ENCODE data around the gene ESF1.

The ESF1 gene, protein sequence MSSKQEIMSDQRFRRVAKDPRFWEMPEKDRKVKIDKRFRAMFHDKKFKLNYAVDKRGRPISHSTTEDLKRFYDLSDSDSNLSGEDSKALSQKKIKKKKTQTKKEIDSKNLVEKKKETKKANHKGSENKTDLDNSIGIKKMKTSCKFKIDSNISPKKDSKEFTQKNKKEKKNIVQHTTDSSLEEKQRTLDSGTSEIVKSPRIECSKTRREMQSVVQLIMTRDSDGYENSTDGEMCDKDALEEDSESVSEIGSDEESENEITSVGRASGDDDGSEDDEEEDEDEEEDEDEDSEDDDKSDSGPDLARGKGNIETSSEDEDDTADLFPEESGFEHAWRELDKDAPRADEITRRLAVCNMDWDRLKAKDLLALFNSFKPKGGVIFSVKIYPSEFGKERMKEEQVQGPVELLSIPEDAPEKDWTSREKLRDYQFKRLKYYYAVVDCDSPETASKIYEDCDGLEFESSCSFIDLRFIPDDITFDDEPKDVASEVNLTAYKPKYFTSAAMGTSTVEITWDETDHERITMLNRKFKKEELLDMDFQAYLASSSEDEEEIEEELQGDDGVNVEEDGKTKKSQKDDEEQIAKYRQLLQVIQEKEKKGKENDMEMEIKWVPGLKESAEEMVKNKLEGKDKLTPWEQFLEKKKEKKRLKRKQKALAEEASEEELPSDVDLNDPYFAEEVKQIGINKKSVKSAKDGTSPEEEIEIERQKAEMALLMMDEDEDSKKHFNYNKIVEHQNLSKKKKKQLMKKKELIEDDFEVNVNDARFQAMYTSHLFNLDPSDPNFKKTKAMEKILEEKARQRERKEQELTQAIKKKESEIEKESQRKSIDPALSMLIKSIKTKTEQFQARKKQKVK

DNA sequence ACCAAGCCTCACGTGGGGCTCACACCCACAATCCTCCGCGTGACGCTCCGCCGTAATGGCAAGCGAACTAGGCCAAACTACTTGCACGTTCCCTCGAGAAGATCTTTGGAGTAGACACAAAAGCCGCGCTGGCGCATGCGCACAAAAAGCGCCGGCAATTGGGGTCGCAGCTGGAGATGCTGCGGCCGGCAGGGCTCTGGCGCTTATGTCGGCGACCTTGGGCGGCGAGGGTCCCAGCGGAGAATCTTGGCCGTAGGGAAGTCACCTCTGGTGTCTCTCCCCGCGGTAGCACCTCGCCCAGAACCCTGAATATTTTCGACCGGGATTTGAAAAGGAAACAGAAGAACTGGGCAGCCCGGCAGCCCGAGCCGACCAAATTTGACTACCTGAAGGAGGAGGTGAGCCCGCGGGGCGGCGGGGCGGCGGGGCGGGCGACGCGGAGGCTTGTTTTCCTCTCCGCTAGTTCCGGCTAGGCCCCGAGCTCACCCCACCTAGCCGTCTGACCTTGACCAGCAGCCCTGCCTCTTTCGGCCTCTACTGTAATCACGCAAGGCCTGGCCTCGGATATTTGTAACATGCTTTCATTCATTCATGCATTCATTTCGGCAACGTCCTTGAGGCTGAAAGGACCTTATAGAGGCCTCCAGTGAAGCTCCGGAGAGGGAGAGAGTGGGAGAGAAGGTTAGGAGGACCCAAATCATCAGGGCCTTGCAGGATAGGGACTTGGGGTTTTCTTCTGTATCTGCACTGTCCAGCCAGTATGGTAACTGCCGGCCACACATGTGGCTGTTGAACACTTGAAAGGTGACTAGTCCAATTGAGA lies at the start of gene ESF1, which contains the start of gene NDUFAF5:
Gene ESF1, minus strand, starts transcription at position 27 of the 823 bp plus-strand sequence. CDS start 1,779 bp downstream, outside the sequence.
Gene NDUFAF5, plus strand, starts transcription at position 136 of the 823 bp plus-strand sequence. Its CDS starts 41 bp downstream, at position 177.
- DNase-seq (ENCODE audit: low spot score), result peak; percentile 95

DNA sequence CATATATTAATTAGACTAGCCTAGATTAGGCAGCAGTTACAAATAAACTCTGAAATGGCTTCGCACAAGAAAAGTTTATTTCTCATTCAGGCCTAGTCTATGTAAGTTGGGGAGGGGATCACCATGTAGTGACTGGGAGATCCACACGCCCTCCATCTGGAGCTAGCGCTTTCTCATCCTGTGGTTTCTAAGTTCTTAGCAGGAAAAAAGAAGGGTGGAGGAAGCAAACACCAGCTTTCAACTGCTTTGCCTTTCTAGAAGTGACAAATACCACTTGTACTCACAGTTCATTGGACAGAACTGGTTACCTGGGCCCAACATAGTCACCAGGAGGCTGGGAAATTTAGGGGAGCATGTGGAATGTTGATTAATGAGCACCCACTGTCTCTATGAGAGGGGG lies 46.8 kb upstream of the ESF1 start:
- no peak for DNase-seq (ENCODE audit: low spot score)

DNA sequence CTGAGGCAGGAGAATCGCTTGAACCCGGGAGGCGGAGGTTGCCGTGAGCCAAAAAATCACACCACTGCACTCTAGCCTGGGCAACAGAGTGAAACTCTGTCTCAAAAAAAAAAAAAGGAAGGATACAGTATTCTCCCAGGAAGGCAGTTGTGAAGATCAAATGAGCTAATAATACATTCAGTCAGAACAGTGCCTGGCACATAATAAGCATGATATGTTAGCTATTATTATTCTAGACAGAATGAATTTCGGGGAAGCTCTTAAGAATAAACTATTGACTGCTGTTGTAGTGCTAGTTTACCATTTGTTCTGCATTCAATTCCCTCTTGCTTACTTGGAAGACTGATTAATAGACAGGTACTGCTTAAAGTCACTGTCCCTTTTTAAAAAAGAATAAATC lies 40.7 kb upstream of the ESF1 start:
- DNase-seq (ENCODE audit: low spot score), result no peak

DNA sequence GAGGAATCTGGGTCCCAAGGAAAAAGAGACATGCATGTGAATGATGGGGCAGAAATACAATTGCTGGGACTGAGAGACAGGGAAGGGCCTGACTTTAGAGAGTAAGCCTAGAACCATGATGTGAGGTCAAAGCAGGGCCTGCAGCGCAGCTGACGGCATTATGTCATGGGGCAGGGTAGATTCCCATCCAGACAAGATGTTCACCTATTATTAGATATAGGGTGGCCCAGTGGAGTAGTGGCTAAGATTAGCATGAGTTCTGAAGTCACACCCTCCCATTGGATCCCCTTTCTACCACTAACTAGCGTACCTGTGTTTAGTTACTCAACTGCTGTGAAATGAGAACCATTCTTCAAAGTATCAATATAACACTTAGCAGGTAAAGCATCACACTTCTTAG lies 39.7 kb upstream of the ESF1 start:
- DNase-seq (ENCODE audit: low spot score), result no peak

DNA sequence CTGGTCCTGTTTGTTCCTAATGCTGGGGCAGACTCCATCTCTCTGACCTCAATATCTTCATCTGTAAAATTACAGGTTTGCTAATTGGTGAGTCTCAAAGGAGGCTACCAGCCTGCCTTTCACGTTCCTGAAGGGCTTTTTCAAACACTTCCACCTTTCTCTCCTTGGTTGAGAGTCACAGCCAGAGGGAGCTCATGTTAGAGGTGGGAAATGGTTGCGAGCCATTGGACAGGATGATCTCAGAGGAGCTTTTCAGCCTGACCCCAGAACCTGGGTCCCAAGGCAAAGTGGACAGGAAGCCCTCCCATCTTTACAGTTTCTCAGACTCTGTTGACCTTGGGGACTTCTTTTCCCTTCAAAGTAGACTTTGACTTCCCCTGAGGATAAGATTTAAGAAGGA lies 37.7 kb upstream of the ESF1 start:
- no peak for DNase-seq (ENCODE audit: low spot score)

DNA sequence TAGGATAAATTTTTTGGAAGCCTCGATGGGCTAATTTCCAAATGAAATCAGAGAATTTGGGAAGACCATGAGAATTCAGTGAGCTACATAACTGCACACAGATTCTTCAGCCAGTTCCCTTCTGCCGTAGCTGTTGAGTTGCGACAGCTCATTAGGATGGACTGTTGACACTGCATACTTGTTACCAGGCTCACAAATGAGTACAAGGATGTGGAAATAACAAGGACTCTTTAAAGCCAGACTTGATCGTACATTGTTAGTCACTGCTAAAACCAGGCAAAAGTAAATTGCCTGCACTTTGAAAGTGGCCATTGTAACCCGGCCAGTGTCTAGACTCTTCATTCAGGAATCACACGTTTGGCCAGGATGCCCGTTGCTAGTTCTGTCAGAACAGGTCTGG lies 37.2 kb upstream of the ESF1 start:
- DNase-seq (ENCODE audit: low spot score), result no peak

DNA sequence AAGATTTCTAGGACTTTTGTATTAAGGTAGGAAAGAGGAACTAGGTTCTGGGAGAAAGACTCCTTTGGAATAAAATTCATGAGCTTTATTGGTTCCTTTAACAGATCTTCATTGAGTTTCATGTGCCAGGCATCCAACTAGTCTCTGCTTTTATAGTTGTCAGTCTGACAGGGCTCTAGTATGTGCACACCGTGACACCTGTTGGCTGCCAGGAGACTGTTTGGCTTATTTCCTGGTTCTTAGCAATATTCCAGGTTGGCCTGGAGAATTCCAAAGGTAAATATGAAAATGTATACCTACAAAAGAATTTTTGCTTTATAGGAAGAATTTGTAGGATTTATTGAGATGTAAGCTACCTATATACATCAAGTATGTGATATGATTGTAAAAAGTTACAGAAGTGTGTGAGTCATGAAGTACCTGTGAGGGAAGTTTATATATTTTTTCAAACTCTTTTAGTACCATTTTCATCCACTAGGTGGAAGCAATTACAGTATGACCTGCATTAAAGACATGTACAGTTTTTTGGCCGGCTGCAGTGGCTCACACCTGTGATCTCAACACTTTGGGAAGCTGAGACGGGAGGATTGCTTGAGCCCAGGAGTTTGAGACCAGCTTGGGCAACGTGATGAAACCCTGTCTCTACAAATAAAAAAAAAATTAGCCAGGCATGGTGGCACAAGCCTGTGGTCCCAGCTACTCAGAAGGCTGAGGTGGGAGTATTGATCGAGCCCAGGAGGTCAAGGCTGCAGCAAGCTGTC lies 35.3 kb upstream of the ESF1 start:
- DNase-seq (ENCODE audit: low spot score), result peak; percentile 43

DNA sequence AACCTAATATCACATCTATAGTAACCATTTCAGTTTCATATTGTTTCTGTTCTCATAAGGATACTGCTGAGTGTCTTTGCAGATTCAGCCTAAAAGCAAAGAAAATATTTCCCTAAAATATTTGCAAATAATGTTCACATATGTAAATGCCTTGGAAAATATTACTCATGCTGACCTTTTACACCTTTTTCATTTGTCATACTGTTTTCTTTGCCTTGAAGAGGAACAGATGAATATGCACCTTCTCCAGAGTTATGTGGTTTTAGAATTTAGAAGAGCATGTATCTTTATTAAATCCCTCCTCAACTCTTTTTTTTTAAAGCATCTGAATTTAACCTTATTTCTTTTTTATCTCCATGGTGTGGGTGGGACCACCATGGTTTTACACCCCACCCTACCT lies 32.6 kb upstream of the ESF1 start:
- no peak for DNase-seq (ENCODE audit: low spot score)

DNA sequence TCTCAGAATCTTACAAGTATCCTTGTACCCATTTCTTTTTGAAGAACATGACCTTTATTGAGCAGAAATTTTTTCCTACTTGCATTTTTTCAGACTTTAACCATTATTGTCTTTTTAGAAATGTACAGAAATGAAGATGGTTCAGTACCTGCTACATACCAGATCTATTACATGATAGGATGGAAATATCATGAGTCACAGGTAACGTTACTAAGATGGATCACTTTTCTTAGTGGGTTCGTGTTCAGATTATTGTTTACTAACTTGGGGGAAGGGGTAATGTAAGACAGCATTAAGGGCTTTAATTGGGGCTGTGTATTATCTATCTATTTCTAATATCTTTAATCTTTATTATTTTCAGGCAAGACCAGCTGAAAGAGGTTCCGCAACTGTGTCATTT lies 32.0 kb upstream of the ESF1 start:
- DNase-seq (ENCODE audit: low spot score), result no peak

DNA sequence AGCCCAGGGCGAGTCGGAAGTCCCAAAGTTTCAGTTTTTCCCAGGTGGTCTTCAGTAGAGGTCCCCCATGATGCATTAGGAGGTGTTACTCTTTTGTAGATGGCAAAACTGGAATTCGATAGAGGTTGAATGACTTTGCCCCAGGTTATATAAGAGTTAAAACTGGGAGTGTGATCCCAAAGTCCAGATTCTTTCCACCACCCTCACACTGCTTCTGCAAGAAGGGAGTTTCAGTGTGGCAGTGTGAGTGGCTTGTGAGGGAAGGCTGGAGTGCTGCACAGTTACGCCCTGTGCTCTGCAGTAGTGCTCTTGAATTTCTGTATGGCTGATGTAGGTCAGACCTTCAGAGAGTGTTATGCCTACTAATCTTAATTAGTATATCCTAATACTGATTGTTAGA lies 30.0 kb upstream of the ESF1 start:
- DNase-seq (ENCODE audit: low spot score), result no peak

DNA sequence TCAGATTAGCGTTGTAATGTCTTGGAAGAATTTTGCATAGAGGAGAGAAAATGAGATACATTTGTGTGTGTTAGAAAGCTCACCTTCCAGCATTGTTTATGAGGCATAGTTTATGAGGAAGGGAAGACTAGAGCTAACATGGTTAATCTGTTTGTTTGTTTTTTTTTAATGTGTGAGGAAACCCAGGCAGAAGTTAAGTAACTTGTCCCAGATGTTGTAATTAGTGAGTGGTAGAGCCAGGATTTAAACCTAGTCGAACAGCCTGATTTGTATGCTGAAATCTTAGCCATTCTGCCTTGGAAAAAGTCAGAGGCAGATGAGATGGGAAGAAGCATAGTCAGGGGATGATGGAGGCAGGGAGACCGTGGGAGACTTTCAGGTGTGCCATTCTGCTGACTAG lies 29.2 kb upstream of the ESF1 start:
- no peak for DNase-seq (ENCODE audit: low spot score)

DNA sequence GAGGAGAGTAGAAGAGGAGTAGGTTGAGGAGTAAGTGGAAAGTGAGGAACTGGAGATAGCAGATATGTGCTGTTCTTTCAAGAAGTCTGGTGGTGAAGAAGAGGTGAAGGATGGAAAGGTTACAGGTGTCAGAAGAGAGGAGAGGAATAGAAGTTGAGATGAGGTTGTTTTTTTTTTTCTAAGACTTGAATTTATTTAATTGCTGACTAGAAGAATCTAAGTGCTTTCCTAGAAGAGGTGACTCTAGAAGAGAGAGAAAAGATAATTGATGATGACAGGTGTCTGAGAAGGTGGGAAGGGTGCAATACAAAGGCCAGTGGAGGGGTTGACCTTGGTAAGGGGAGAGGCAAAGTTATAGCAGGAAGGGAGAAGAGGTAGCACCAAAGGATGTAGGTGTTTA lies 25.7 kb upstream of the ESF1 start:
- DNase-seq (ENCODE audit: low spot score), result no peak

DNA sequence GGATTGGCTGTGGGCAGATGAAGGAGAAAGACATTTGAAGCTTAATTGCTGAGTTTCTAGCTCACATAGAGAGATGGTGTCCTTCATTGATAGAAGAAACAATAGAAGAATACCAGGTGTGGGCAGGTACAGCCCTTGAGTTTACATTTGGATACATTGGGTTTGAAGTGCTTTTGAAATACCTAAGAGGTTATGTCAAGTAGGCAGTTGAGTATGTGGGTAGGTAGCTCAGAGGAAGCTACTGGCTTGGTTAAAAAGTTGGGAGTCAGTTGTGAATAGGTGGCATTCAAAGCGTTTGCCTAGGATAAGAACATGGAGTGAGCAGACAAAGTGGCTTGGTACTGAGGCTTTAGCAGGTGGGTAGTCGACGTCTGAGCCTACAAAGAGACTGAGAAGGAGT lies 25.1 kb upstream of the ESF1 start:
- DNase-seq (ENCODE audit: low spot score), result no peak

DNA sequence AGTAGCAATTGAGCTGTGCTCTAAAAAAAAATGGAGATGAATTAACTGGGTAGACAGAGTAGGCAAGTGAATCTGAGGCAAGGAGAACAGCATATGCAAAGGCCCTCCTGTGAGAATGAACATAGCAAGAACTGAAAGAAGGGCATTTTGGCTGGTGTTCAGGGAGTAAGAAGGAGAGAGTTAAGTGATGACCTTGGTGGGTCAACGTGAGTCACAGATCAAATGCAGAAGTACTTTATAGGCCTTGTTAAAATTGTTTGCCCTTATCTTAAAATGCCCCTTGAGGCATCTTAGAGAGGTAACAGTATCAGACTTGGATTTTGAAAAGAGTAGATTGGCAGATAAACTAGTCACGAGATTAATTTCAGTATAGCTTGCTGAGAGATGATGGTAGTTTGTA lies 24.7 kb upstream of the ESF1 start:
- DNase-seq (ENCODE audit: low spot score), result no peak

DNA sequence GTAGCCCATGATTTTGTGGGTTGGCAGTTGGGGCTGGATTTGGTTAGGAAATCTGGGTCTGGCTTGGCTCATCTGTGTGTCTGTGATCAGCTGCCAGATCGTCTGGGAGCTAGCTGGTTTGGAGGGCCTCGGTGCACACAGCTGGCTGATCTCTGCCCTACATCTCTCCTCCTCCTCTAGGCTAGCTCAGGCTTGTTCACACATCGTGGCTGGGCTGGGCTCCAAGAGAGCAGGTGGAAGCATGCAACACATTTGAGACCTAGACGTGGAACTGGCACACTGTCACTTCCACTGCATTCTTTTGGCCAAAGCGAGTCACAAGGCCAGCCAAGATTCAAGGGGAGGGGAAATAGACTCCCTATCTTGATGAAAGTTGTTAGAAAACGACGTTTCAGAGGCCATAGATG lies 16.0 kb upstream of the ESF1 start:
- no peak for DNase-seq (ENCODE audit: low spot score)

DNA sequence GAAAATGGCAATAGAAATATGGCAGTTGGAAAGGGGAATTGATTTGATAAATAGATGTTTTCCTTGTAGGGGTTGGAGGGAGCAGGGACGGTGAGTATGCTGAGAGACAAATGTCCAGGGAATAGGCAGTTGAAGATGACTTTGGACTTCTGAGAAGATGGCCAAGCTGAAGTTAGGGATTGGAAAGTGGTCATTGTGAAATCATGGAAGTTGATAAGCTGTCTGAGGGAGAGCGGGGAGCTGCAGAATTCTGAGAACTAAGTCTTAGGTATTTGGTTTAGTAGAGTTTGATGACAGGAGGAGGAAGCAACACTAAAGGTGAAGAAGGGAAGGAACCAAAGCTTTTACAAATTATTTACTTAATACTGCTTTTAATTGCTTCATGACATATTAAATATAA lies 15.3 kb upstream of the ESF1 start:
- DNase-seq (ENCODE audit: low spot score), result no peak

DNA sequence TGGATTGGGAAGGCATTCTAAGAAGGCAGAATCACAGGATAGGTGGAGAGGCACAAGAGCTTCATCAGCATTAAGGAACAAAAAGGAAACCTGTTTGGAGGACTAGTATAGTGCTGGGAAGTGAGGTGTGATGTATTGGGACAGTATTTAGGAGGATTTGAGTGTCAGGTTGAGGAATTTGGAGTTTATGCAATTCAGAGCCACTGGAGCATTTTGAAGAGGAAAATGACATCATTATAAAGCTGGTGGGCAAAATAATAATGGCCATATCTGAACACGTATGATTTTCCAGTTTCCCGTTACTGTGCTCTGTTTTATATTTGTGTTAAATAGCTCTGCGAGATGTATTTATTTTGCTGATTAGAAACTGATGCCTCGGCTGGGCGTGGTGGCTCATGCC lies 14.3 kb upstream of the ESF1 start:
- no peak for DNase-seq (ENCODE audit: low spot score)

DNA sequence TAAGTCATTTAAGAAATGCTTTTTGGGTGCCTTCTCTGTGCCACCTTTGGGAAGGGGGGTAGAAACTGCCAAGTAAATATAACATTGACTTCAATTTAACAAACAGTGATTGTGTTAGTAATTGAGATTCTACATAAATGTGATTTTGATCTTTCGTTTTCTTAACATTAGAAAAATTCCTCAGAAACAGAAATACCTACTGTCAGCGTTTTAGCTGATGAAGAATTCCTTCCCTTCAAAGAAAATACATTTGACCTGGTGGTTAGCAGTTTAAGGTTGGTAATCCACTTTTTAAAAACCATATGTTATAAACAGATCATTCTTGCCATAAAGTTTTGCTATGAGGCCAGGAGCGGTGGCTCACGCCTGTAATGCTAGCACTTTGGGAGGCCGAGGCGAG lies 9.9 kb upstream of the ESF1 start:
- DNase-seq (ENCODE audit: low spot score), result no peak

DNA sequence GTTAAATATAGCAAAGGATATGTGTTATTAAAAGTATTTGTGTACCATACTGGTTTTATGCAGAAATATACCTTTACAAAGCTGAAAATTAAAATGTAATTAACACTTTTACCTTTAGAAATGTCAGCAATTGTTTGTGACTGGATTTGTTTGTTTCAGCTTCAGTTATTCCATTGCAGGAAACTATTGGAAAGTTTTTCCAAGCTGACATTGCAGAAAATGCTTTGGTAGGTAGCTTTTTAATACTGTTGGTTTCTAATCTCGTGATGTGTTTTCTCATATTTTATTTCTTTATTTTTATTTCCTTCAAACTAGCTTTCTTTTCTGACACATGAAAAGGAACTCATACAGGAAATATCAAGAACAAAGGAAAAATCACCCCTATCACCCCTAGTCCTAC lies 8.3 kb upstream of the ESF1 start:
- no peak for DNase-seq (ENCODE audit: low spot score)

DNA sequence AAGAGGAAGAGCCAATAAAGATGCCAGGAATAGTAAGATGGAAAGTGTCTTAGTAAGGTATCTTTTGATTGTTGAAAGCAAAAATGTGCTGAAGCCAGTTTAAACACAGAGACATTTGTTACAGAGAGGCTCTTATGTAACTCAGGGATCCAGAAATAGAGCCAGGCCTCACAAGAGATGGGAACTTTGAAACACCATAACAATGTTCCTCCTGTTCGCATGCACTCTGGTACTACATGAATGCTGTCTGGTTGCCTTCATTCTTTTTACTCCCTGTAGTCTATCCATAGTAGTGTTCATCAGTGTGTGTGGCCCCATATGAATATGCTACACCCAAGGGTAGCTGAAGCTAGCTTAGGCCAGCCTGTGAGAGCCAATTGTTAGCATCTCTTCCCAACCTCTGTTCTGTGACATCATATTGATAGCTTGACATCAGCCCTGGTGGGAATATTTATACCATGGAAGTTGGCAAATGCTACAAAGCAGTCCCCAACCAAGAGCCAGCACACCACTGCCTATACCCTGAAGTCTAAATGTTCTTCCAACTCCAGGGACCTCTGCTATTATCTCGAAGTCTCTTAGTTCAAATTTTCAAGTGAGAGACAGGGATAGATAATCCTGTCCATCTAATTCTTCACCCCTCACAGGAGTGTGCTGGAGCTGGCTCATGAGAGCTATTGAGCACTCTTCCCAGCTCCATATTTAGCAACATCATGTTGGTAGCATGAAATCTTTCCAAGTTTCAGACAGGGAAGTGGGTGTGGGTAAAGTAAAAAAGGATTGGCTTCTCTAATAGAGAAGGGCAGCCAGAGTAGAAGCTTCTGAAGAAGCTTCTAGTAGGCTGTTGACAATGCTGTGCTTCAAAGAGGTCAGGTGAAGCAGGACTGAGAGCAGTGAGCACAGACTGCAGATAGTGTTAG lies 7.1 kb upstream of the ESF1 start:
- no peak for DNase-seq (ENCODE audit: low spot score)

DNA sequence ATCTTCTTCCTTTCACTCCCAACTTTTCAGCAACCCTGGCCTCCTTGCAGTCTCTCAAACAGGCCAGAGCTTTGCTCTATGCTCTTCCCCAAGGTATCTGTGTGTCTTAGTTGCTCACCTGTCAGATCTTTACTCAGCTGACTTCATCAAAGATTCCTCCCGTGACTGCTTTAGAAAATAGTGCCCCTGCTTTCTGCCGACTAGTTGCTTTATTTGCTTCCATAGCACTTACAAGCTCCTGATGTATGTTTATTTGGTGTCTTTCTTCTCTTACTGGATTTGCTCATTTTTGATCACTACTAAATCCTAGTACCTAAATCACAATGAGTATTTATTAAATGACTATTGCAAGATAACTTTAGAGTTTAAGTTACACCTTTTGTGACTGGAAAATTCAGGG lies 6.0 kb upstream of the ESF1 start:
- DNase-seq (ENCODE audit: low spot score), result no peak
